Thymus (tissue), 11 donors: ENCODE data around the gene LRIG1. TPM values are rescaled to one million over a fixed set of nuclear protein-coding genes. Genes with fewer than 3 reads are reported as not detected.

Source experiments
- DNase-seq, 9 donors: peaks; one replicate each; pipeline ENCODE4 v3.0.0-alpha.2; 2013; ENCODE audit warnings: low spot score in 9 of 9, low read depth in 6 of 9, missing footprints in 1 of 9
- H3K27ac ChIP-seq, 2 donors: one replicate each; pipeline ENCODE4 v1.5.1; 2013; ENCODE audit warnings: control low read depth in 1 of 2, low read depth in 1 of 2, low read length in 1 of 2, mild to moderate bottlenecking in 1 of 2, moderate library complexity in 1 of 2
- H3K27me3 ChIP-seq, 2 donors: one replicate each; pipeline ENCODE4 v1.5.1; 2013; ENCODE audit warnings: low read length in 1 of 2; ENCODE audit not compliant: control insufficient read depth in 2 of 2, insufficient read depth in 1 of 2
- H3K36me3 ChIP-seq, 2 donors: one replicate each; pipeline ENCODE4 v1.5.1; 2013; ENCODE audit warnings: low read length in 1 of 2, mild to moderate bottlenecking in 1 of 2, moderate library complexity in 1 of 2; ENCODE audit not compliant: control insufficient read depth in 2 of 2, insufficient read depth in 2 of 2
- H3K4me1 ChIP-seq, 2 donors: one replicate each; pipeline ENCODE4 v1.5.1; 2013; ENCODE audit warnings: low read length in 2 of 2; ENCODE audit not compliant: control insufficient read depth in 2 of 2, insufficient read depth in 2 of 2
- H3K4me3 ChIP-seq, 2 donors: one replicate each; pipeline ENCODE4 v1.5.1; 2013; ENCODE audit warnings: low read length in 2 of 2, control low read depth in 1 of 2, mild to moderate bottlenecking in 1 of 2
- H3K9me3 ChIP-seq, 2 donors: one replicate each; pipeline ENCODE4 v1.5.1; 2013; ENCODE audit warnings: low read length in 1 of 2, mild to moderate bottlenecking in 1 of 2; ENCODE audit not compliant: control insufficient read depth in 2 of 2, insufficient read depth in 1 of 2
- WGBS: extraction: QIAGEN DNeasy Blood & Tissue Kit; methylation state at CpG from one replicate; pipeline ENCODE4 v1.1.7; 2013; 5-methylcytosine and 5-hydroxymethylcytosine counted together
- polyA plus RNA-seq: library from polyadenylated mRNA; stranded (reverse); fragments of 200-250 nt; gene quantifications from one replicate; pipeline ENCODE4 v1.2.3, GENCODE V29; 2013
- total RNA-seq: library from RNA; stranded (reverse); fragments of 120-200 nt; gene quantifications from one replicate; pipeline ENCODE4 v1.2.4, GENCODE V29; 2013
- donor health status: healthy.

LRIG1 gene
- total and polyA plus RNA-seq, 2 donors, result 8.8 to 10.9 TPM

DNA sequence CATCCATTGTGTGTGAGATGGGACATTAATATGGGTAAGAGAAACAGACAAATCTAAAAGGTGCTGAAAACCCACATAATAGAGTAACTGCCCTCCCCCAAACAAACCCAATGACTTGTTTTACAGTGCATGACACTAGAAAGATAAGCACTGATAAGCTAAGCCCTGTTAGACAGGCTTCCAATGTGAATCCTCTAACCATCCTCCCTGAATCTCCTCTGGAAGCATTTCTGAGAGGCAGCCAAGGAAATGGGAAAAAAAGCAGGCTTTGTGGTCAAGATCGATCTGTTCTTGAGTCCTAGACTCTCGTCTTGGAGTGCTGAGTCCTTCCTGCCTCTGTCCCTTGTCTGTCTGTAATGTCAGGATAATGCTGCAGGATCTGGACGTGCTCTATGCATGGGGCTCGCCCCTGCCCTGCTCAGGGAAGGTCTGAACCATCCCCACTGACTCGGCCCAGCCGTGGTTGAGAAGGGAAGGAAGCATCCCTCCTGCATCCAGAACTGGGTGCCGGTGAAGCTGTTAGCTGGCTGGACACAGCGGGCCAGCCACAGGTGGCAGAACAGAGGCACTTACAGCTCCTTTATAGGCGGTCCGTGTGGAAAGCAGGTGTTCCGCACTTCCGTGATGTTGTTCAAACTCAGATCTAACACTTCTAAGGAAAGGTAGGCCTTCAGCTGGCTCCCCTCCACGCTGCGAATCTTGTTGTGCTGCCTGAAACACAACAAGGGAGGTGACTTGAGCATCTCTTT lies 84.1 kb downstream of the LRIG1 start:
- Histone ChIP-seq H3K9me3 (peaks cover 0 to 11% of the 10 kb centered on the region in 2 donors), H3K36me3 (peaks cover 0 to 8% of the 10 kb centered on the region in 2 donors), H3K4me1 (peaks cover 0 to 4% of the 10 kb centered on the region in 2 donors), H3K4me3 (no peak overlapping the region), H3K27me3 (no peaks in the 10 kb centered on the region), H3K27ac (no peak overlapping the region)
- WGBS, result 91% methylated on average over 14 of the region's 14 CpGs
- no peak for DNase-seq

DNA sequence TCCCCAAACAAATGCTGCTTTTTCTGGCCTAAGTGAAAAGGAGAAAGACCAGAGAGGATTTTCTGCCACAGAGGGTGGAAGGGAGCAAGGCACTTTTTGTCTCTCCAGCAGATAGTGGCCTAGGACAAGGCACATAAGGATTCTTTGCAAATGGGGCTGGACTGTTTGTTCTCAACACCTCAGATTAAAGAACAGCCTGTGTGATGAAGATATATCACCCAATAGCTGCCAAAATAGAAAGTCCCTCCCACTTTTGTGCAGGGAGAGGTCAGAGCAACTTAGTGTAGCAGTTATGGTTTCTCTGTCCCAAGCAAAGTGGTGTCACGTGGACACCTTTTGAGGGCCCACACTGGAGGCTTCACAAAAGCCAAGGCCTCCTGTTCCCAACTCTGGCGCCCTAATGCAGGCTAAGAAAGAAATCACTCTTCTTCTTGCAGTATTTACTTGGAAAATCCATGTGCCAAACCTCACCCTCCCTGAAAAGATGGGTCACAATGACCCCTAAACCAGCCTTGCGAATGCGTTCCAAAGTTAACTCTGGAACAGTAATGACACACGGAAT lies 84.9 kb downstream of the LRIG1 start:
- 77% methylated on average over 5 of the region's 5 CpGs for WGBS
- Histone ChIP-seq H3K36me3 (peaks cover 0 to 8% of the 10 kb centered on the region in 2 donors), H3K9me3 (peaks cover 0 to 4% of the 10 kb centered on the region in 2 donors), H3K27me3 (no peaks in the 10 kb centered on the region), H3K4me3 (no peak overlapping the region), H3K4me1 (peaks cover 0 to 10% of the 10 kb centered on the region in 2 donors), H3K27ac (no peak overlapping the region)
- no peak for DNase-seq

DNA sequence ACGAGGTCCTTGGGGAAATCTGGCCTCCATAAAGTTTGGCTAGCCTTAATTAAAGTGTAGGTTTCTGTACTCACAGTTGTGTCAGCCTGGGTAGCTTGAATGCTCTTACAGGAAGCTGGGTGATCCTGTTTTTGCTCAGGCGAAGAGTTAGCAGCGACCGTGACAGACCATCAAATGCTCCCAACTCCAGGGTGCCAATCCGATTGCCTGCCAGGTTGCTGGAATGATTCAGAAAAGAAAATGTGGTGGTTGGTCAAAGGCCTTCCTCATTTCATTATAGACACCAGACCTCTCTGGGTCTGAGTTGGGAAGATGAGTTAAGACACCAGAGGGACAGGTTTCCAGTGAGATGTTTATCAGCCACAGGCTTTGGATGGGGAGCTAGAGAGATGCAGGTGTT lies 86.0 kb downstream of the LRIG1 start:
- Histone ChIP-seq H3K4me3 (no peak overlapping the region), H3K36me3 (peaks cover 0 to 8% of the 10 kb centered on the region in 2 donors), H3K9me3 (no peaks in the 10 kb centered on the region), H3K27ac (no peak overlapping the region), H3K4me1 (peaks cover 0 to 13% of the 10 kb centered on the region in 2 donors), H3K27me3 (no peaks in the 10 kb centered on the region)
- 99% methylated on average over 5 of the region's 5 CpGs for WGBS
- no peak for DNase-seq

- Histone ChIP-seq H3K4me1 (peaks cover 0 to 15% of the 10 kb centered on the region in 2 donors), H3K27ac (no peak overlapping the region), H3K4me3 (no peak overlapping the region), H3K9me3 (no peaks in the 10 kb centered on the region), H3K27me3 (no peaks in the 10 kb centered on the region), H3K36me3 (peaks cover 0 to 8% of the 10 kb centered on the region in 2 donors)
- no peak for DNase-seq
- WGBS, result 95% methylated on average over 7 of the region's 7 CpGs
Measured at GRCh38 chr3:66413151-66413751, 87.6 kb downstream of the LRIG1 start.

DNA sequence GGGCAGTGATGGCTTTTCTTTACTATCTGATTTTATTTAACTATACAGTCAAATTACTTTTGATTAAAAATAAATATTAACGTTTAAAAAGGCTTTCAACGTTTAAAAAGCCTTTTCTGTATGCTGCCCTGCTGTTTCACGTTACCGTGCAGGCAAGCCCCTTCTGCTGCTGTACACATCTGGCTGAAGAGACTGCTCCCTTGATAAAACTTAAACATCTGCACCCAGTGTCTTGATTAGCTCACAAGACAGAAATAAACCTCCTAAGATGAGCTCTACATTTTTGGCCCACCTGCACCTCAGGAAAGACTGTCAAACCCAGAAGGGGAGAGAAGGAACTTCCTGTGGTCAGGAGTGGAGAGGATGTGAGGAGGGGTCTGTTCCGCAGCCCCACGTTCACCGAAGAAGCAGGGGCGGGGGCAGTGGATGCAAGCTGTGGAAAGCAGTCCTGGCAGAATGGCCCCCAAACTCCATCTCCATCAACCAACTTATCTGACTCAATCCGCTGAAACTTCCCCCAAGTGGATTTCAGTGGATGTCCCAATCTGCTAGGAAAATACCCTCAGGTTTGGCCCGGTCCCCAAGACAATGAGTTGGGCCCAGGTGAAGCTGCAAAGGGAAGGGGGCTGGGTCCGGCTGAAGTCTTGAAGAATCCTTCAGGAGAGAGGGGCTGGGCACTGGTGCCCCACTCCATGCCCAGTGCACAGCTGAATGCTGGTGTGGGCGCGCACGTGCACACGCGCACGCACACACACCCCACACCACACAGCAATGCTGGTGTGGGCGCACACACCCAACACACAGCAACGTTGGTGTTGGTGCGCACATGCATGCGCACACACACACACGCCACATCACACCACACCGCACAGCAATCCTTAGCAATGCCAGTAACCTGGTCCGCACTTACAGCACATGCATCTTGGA lies 88.6 kb downstream of the LRIG1 start:
- Histone ChIP-seq H3K36me3 (peaks cover 0 to 8% of the 10 kb centered on the region in 2 donors), H3K27ac (no peak overlapping the region), H3K4me1 (peaks cover 0 to 21% of the 10 kb centered on the region in 2 donors)

DNA sequence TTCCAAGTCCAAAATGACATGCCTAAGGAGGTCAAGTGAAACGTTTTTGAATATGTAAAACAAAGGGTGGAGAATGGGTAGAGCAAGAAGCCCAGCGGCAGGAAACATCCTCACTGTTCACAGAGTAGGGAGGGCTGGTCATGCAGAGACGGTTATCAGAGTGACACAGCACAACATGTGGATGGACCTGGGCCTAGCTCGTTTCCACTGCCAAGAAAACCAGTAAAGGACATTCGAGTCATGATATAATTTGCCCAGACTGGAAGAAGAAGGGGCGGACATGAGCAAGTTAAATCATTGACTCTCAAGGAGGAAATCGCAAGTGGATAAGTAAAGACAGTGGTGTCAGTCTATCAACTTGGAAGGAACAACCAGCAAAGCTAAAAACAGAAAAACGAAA lies 89.3 kb downstream of the LRIG1 start:
- Histone ChIP-seq H3K4me1 (peaks cover 0 to 21% of the 10 kb centered on the region in 2 donors), H3K4me3 (no peak overlapping the region), H3K9me3 (no peaks in the 10 kb centered on the region), H3K27ac (no peak overlapping the region), H3K36me3 (peaks cover 0 to 9% of the 10 kb centered on the region in 2 donors), H3K27me3 (no peaks in the 10 kb centered on the region)
- DNase-seq, result no peak
- WGBS, result 87% methylated on average over 8 of the region's 8 CpGs

More for the DNA sequence above, 88.6 kb downstream of the LRIG1 start:
- WGBS, result 84% methylated on average over 24 of the region's 24 CpGs
- no peak for DNase-seq
- Histone ChIP-seq H3K4me3 (no peak overlapping the region), H3K9me3 (no peaks in the 10 kb centered on the region), H3K27me3 (no peaks in the 10 kb centered on the region)

DNA sequence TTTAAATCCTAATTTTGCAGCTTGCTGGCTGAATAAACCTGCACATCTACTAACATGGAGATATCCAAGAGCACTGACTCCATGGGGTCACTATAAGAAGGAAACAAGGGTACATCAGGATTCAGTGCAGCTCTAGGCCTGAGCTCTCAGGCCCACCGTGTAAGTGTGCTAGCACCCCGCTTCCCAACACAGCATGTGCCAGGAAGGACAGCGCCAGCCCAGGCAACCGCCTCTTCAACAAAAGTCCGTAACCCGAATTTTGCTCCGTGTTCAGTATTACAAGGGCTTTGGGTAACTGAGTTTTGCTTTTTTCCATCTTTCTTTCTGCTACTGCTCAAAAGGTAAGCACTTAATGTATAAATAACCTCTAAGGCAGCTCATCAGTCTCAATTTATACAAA lies 89.8 kb downstream of the LRIG1 start:
- Histone ChIP-seq H3K36me3 (peaks cover 0 to 13% of the 10 kb centered on the region in 2 donors), H3K4me3 (no peak overlapping the region), H3K9me3 (no peaks in the 10 kb centered on the region), H3K27me3 (no peaks in the 10 kb centered on the region), H3K4me1 (peaks cover 0 to 21% of the 10 kb centered on the region in 2 donors), H3K27ac (no peak overlapping the region)
- 98% methylated on average over 7 of the region's 7 CpGs for WGBS
- no peak for DNase-seq

- Histone ChIP-seq H3K27me3 (no peaks in the 10 kb centered on the region), H3K36me3 (peaks cover 0 to 18% of the 10 kb centered on the region in 2 donors), H3K4me1 (peaks cover 0 to 21% of the 10 kb centered on the region in 2 donors), H3K4me3 (no peak overlapping the region), H3K9me3 (no peaks in the 10 kb centered on the region), H3K27ac (no peak overlapping the region)
- DNase-seq, result no peak
- 97% methylated on average over 24 of the region's 24 CpGs for WGBS
Measured at GRCh38 chr3:66409771-66410754, 90.8 kb downstream of the LRIG1 start.
